ENCODE measurements around the gene LEKR1.

- TF ChIP-seq, protein P1, sequence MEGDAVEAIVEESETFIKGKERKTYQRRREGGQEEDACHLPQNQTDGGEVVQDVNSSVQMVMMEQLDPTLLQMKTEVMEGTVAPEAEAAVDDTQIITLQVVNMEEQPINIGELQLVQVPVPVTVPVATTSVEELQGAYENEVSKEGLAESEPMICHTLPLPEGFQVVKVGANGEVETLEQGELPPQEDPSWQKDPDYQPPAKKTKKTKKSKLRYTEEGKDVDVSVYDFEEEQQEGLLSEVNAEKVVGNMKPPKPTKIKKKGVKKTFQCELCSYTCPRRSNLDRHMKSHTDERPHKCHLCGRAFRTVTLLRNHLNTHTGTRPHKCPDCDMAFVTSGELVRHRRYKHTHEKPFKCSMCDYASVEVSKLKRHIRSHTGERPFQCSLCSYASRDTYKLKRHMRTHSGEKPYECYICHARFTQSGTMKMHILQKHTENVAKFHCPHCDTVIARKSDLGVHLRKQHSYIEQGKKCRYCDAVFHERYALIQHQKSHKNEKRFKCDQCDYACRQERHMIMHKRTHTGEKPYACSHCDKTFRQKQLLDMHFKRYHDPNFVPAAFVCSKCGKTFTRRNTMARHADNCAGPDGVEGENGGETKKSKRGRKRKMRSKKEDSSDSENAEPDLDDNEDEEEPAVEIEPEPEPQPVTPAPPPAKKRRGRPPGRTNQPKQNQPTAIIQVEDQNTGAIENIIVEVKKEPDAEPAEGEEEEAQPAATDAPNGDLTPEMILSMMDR (IDR thresholded peaks at IDR 0.05) = no peak
- no peak for TF ChIP-seq POLR2A (IDR thresholded peaks at IDR 0.05)
Measured at GRCh38 chr3:156806698-156807097, 19.5 kb upstream of the LEKR1 start.

Data from testis (tissue), 2 donors.